RWPE2 (cell line): ENCODE results near the gene MPHOSPH6.

Experiments used
- ATAC-seq: fragments of 200-7000 bp; cut with Tn5 transposase; 3 replicates; pipeline ENCODE4 v1.9.1; 2021; ENCODE audit warnings: low read depth
- DNase-seq: peaks from one replicate; pipeline ENCODE4 v3.0.0-alpha.2; 2020; ENCODE audit warnings: low spot score
- H3K27ac ChIP-seq: fragments of 450-650 bp; 2 replicates; pipeline ENCODE4 v1.5.1; 2017; ENCODE audit warnings: mild to moderate bottlenecking; ENCODE audit not compliant: poor library complexity, severe bottlenecking
- H3K27me3 ChIP-seq: fragments of 250-450 bp; sonication (Bioruptor Pico); 2 replicates; pipeline ENCODE4 v1.5.1; 2021; ENCODE audit warnings: mild to moderate bottlenecking, moderate library complexity; ENCODE audit not compliant: insufficient read depth, poor library complexity, severe bottlenecking
- H3K36me3 ChIP-seq: fragments of 250-450 bp; sonication (Bioruptor Pico); 2 replicates; pipeline ENCODE4 v1.5.1; 2020; ENCODE audit warnings: low read depth, mild to moderate bottlenecking, moderate library complexity
- H3K4me1 ChIP-seq: fragments of 250-450 bp; sonication (Bioruptor Pico); 2 replicates; pipeline ENCODE4 v1.5.1; 2021; ENCODE audit warnings: mild to moderate bottlenecking, moderate library complexity; ENCODE audit not compliant: insufficient read depth, poor library complexity, severe bottlenecking
- H3K4me3 ChIP-seq: fragments of 250-450 bp; sonication (Bioruptor Pico); 2 replicates; pipeline ENCODE4 v1.5.1; 2021; ENCODE audit warnings: mild to moderate bottlenecking, moderate library complexity; ENCODE audit not compliant: severe bottlenecking
- H3K9me3 ChIP-seq: fragments of 250-450 bp; sonication (Bioruptor Pico); 2 replicates; pipeline ENCODE4 v1.5.1; 2021; ENCODE audit warnings: mild to moderate bottlenecking, moderate library complexity; ENCODE audit not compliant: severe bottlenecking
- TF ChIP-seq, protein P1 (sequence below): fragments of 450-650 bp; IDR thresholded peaks from one replicate; pipeline ENCODE4 v1.5.1; 2017; ENCODE audit warnings: mild to moderate bottlenecking, moderate library complexity; ENCODE audit not compliant: poor library complexity, severe bottlenecking

Gene MPHOSPH6

DNA sequence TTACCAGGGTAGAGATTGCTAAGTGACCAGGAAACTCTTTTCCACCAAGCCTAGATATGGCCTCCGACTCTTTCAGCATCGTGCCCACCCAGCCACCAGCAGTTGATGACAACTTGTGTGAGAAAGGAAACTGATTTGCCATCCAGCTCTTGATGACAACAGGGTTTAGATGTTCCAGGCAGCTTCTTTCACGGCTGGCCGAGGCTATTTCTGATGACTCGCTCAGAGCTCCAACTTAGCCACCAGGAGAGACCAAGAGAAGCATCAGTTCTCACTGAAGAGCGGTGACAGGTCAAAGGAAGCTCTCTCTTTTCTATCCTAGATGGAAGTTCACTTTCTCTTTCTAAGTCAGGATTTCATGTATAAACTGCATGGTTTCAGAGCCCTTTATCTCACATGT, 61.2 kb downstream of the MPHOSPH6 start:
- no peaks in the 10 kb centered on the region for H3K27me3 ChIP-seq
- ATAC-seq (no peak), DNase-seq (no peak)
- no peaks in the 10 kb centered on the region for H3K9me3 ChIP-seq
- H3K36me3 ChIP-seq, result no peaks in the 10 kb centered on the region
- no peak overlapping the region for H3K27ac ChIP-seq
- H3K4me3 ChIP-seq, result no peak overlapping the region
- H3K4me1 ChIP-seq, result no peaks in the 10 kb centered on the region
- TF ChIP-seq, protein P1, sequence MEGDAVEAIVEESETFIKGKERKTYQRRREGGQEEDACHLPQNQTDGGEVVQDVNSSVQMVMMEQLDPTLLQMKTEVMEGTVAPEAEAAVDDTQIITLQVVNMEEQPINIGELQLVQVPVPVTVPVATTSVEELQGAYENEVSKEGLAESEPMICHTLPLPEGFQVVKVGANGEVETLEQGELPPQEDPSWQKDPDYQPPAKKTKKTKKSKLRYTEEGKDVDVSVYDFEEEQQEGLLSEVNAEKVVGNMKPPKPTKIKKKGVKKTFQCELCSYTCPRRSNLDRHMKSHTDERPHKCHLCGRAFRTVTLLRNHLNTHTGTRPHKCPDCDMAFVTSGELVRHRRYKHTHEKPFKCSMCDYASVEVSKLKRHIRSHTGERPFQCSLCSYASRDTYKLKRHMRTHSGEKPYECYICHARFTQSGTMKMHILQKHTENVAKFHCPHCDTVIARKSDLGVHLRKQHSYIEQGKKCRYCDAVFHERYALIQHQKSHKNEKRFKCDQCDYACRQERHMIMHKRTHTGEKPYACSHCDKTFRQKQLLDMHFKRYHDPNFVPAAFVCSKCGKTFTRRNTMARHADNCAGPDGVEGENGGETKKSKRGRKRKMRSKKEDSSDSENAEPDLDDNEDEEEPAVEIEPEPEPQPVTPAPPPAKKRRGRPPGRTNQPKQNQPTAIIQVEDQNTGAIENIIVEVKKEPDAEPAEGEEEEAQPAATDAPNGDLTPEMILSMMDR, result no peak

DNA sequence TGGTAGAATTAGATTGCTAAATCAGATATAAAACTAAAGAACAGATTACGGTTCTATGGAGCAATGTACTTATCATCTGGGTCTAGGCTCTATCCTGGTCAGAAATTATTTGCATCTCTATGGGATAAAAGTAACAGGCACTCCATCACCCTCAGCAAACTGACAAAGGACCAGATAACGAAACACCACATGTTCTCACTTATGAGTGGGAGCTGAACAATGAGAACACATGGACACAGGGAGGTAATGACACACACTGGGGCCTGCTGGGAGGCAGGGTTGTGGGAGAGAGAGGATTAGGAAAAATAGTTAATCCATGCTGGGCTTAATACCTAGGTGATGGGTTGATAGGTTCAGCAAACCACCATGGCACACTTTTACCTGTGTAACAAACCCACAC, 61.9 kb downstream of the MPHOSPH6 start:
- ATAC-seq (no peak), DNase-seq (no peak)
- Histone ChIP-seq H3K27me3 (no peaks in the 10 kb centered on the region), H3K9me3 (no peaks in the 10 kb centered on the region), H3K36me3 (no peaks in the 10 kb centered on the region), H3K27ac (no peak overlapping the region), H3K4me3 (no peak overlapping the region), H3K4me1 (no peaks in the 10 kb centered on the region)
- TF ChIP-seq, protein P1, result no peak

DNA sequence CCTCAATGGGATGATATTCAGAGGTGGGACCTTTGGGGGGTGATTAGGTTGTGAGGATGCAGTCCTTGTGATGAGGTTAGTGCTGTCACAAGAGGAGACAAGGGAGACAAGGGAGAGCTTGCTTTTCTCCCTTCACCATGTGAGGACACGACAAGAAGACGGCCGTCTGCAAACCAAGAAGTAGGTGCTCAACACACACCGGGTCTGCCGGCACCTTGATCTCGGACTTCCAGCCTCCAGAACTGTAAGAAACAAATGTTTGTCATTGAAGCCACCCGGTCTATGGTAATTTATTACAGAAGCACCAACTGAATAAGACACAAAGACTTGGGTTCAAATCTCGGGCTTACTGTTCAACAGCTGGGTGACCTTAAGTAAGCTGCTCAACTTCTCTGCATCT, 64.9 kb downstream of the MPHOSPH6 start:
- no peaks in the 10 kb centered on the region for H3K9me3 ChIP-seq
- no peaks in the 10 kb centered on the region for H3K36me3 ChIP-seq
- TF ChIP-seq, protein P1, result no peak
- no peak overlapping the region for H3K4me3 ChIP-seq
- H3K27ac ChIP-seq, result no peak overlapping the region
- H3K27me3 ChIP-seq, result no peaks in the 10 kb centered on the region
- no peak for ATAC-seq
- H3K4me1 ChIP-seq, result no peaks in the 10 kb centered on the region
- DNase-seq, result no peak
